GM12878 (cell line): Measurements from ENCODE around the gene ICE2.

Experiments used
- SMC3 ChIP-seq: IDR thresholded peaks from 2 replicates; pipeline ENCODE4 v1.6.1; 2011; ENCODE audit warnings: low read length, improper control_type of control experiment, borderline replicate concordance
- SRF ChIP-seq, 2 experiments: IDR thresholded peaks; 2 replicates each; pipeline ENCODE4 v1.6.1; 2011; ENCODE audit warnings: low read depth in 2 of 2, low read length in 2 of 2, mild to moderate bottlenecking in 1 of 2, moderate library complexity in 1 of 2

GRCh38 chr15:60373745-60374144 is 105.2 kb downstream of the ICE2 start:
- no peak for TF ChIP-seq SRF (IDR thresholded peaks at IDR 0.05; ENCODE audit: low read depth in 2 of 2, low read length in 2 of 2)
- no peak for TF ChIP-seq SMC3
